ENCODE results near the gene MYBPH. TPM values are rescaled to one million over a fixed set of nuclear protein-coding genes. Genes with fewer than 3 reads are reported as not detected.

MYBPH gene
- total RNA-seq, 1 donor from 2014 or later: not detected

GRCh38 chr1:203148127-203148526 is 27.5 kb downstream of the MYBPH start:
- TF ChIP-seq, protein P1, sequence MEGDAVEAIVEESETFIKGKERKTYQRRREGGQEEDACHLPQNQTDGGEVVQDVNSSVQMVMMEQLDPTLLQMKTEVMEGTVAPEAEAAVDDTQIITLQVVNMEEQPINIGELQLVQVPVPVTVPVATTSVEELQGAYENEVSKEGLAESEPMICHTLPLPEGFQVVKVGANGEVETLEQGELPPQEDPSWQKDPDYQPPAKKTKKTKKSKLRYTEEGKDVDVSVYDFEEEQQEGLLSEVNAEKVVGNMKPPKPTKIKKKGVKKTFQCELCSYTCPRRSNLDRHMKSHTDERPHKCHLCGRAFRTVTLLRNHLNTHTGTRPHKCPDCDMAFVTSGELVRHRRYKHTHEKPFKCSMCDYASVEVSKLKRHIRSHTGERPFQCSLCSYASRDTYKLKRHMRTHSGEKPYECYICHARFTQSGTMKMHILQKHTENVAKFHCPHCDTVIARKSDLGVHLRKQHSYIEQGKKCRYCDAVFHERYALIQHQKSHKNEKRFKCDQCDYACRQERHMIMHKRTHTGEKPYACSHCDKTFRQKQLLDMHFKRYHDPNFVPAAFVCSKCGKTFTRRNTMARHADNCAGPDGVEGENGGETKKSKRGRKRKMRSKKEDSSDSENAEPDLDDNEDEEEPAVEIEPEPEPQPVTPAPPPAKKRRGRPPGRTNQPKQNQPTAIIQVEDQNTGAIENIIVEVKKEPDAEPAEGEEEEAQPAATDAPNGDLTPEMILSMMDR (IDR thresholded peaks at IDR 0.05; ENCODE audit: unreplicated experiment): peak; percentile 39
- Mint-ChIP-seq H3K27me3 (ENCODE audit: low read depth) (no peaks in the 10 kb centered on the region), H3K4me1 (peaks cover 55% of the 10 kb centered on the region), H3K36me3 (no peaks in the 10 kb centered on the region), H3K27ac (no peak overlapping the region), H3K9me3 (no peaks in the 10 kb centered on the region), H3K4me3 (no peak overlapping the region)
- DNase-seq (ENCODE audit: low spot score in 2 of 2, unreplicated experiment in 2 of 2): no peak

GRCh38 chr1:203147376-203147775 is 28.2 kb downstream of the MYBPH start:
- no peak for DNase-seq (ENCODE audit: low spot score in 2 of 2, unreplicated experiment in 2 of 2)
- H3K4me3 Mint-ChIP-seq: no peak overlapping the region
- peak overlapping the region; percentile 33 for H3K27ac Mint-ChIP-seq
- no peaks in the 10 kb centered on the region for H3K36me3 Mint-ChIP-seq
- H3K4me1 Mint-ChIP-seq: peaks cover 48% of the 10 kb centered on the region
- no peaks in the 10 kb centered on the region for H3K27me3 Mint-ChIP-seq (ENCODE audit: low read depth)
- TF ChIP-seq, protein P1 (IDR thresholded peaks at IDR 0.05; ENCODE audit: unreplicated experiment): no peak
- no peaks in the 10 kb centered on the region for H3K9me3 Mint-ChIP-seq

- no peaks in the 10 kb centered on the region for H3K9me3 Mint-ChIP-seq
- H3K4me1 Mint-ChIP-seq: peaks cover 39% of the 10 kb centered on the region
- no peaks in the 10 kb centered on the region for H3K27me3 Mint-ChIP-seq (ENCODE audit: low read depth)
- TF ChIP-seq, protein P1 (IDR thresholded peaks at IDR 0.05; ENCODE audit: unreplicated experiment): no peak
- H3K4me3 Mint-ChIP-seq: no peak overlapping the region
- no peak overlapping the region for H3K27ac Mint-ChIP-seq
- H3K36me3 Mint-ChIP-seq: no peaks in the 10 kb centered on the region
- no peak for DNase-seq (ENCODE audit: low spot score in 2 of 2, unreplicated experiment in 2 of 2)
Observed at GRCh38 chr1:203146537-203146936, 29.1 kb downstream of the MYBPH start.

DNA sequence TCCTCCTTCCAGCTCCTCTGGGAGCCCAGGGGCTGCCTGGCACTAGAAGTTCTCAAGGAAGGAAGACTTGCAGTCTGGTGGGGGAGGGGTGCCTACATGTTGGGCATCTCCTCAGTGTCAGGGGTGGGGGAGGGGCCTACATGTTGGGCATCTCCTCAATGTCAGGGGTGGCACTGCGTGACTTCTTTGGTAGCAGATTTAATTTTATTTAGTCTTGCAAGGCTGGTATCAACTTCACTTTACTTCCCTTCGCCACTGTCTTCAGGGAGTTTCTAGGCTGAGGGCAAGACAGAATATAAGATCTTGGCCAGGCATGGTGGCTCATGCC is 29.6 kb downstream of the MYBPH start:
- no peak overlapping the region for H3K4me3 Mint-ChIP-seq
- TF ChIP-seq, protein P1 (IDR thresholded peaks at IDR 0.05; ENCODE audit: unreplicated experiment): no peak
- no peaks in the 10 kb centered on the region for H3K9me3 Mint-ChIP-seq
- no peak for DNase-seq (ENCODE audit: low spot score in 2 of 2, unreplicated experiment in 2 of 2)
- H3K27ac Mint-ChIP-seq: no peak overlapping the region
- no peaks in the 10 kb centered on the region for H3K36me3 Mint-ChIP-seq
- no peaks in the 10 kb centered on the region for H3K27me3 Mint-ChIP-seq (ENCODE audit: low read depth)
- peaks cover 34% of the 10 kb centered on the region for H3K4me1 Mint-ChIP-seq

DNA sequence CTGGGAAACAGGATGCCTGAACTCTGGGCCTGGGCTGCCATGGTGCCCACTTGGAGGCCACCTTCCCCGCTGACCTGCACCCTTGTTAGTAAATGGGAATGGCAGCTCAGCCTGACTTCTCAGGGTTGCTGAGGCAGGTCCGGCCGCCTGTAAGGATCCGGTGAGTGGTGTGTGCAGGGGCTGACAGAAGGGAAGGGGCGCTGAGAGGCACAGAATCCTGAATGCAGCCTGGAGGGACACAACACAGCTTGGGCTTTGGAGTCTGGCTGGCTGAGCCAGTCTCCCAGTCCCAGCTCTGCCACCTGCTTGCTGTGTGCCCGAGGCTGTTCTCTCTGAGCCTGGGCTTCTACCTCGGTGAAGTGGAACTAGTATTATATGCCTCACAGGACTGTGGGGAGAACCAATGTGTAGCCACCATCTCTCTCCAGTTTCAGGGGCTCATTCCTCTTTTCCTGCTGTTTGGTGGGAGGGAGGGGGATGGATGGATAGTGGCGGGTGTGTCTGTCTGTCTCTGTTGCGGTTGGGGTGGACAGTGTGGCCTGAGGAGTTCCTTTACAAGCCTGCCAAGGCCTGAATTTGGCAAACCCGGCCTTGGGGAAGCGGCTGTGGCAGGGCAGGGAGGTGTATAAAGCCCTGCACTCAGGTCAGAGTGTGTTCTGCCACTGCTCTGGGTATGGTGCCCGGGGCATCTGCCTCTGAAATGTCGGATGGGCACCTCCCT is 30.1 kb downstream of the MYBPH start:
- Mint-ChIP-seq H3K36me3 (no peaks in the 10 kb centered on the region), H3K4me1 (peaks cover 29% of the 10 kb centered on the region), H3K27ac (peak overlapping the region; percentile 41), H3K27me3 (ENCODE audit: low read depth) (no peaks in the 10 kb centered on the region), H3K9me3 (no peaks in the 10 kb centered on the region), H3K4me3 (no peak overlapping the region)
- TF ChIP-seq, protein P1 (IDR thresholded peaks at IDR 0.05; ENCODE audit: unreplicated experiment): no peak
- no peak for DNase-seq (ENCODE audit: low spot score in 2 of 2, unreplicated experiment in 2 of 2)

Data from mesothelial cell of epicardium (in vitro differentiated cells).